HCT116 (cell line): ENCODE results near the gene DCHS2.

Experiments
- CTCF ChIP-seq, 3 experiments: fragments of 200-600 bp in 1 of 3; sonication (generic) in 1 of 3; IDR thresholded peaks in 2 of 3; conservative IDR thresholded peaks in 1 of 3; 2 replicates each; pipeline ENCODE4 v1.5.1; 2012 to 2017; ENCODE audit warnings: low read depth in 2 of 3, low read length in 2 of 3, antibody characterized with exemption in 1 of 3, borderline replicate concordance in 1 of 3, control low read depth in 1 of 3, mild to moderate bottlenecking in 1 of 3, mixed read lengths in 1 of 3, mixed run types in 1 of 3, moderate library complexity in 1 of 3; ENCODE audit not compliant: insufficient read depth in 1 of 3
- MAX ChIP-seq: IDR thresholded peaks from 2 replicates; pipeline ENCODE4 v1.6.1; 2012
- POLR2A ChIP-seq: IDR thresholded peaks from 2 replicates; pipeline ENCODE4 v1.7.0; 2011; ENCODE audit warnings: borderline replicate concordance; ENCODE audit not compliant: insufficient read depth, insufficient read length; ENCODE audit errors: extremely low read depth
- POLR2AphosphoS5 ChIP-seq: IDR thresholded peaks from 2 replicates; pipeline ENCODE4 v1.6.1; 2011; ENCODE audit warnings: mild to moderate bottlenecking, low read depth, low read length, moderate library complexity

- TF ChIP-seq CTCF (IDR thresholded peaks at IDR 0.05 in 2 of 3, conservative IDR thresholded peaks at IDR 0.05 in 1 of 3; ENCODE audit: borderline replicate concordance in 1 of 3, insufficient read depth in 1 of 3, low read depth in 2 of 3, low read length in 2 of 3) (no peak), MAX (no peak), POLR2A (no peak), POLR2AphosphoS5 (no peak)
Measured at GRCh38 chr4:154186888-154187287, 304.7 kb downstream of the DCHS2 start.
